Choroid plexus epithelial cell (primary cell): ENCODE measurements around the gene C8A.

Source experiments
- DNase-seq: peaks from one replicate; pipeline ENCODE4 v3.0.0-alpha.2; 2010; ENCODE audit warnings: low read depth
- H3K4me3 ChIP-seq: 2 replicates; pipeline ENCODE4 v1.5.1; 2011; ENCODE audit warnings: low read depth, mild to moderate bottlenecking, control low read depth, low read length, moderate library complexity
- TF ChIP-seq, protein P1 (sequence below): conservative IDR thresholded peaks from 2 replicates; pipeline ENCODE4 v1.5.1; 2011; ENCODE audit warnings: low read depth, mild to moderate bottlenecking, control low read depth, inconsistent platforms, low read length, moderate library complexity

The C8A gene

DNA sequence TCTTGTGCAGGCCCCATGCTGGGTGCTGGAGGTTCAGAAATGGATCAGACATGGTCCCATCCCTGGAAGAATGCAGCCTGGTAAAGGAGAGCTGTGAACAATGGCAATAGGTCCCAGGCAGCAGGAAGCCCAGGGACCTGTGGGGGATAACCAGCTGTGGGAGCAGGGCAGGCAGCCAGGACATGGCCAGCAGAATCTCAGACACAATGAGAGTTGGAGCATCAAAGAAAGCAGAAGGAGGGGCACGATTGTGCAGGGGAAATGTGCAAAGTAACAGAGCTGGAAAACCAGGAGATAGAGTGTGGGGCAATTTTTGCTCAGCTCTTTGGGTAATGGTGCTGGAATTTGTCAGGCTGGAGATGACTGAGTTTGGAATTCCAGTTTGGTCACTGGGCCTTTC is 66.9 kb downstream of the C8A start:
- no peak for DNase-seq
- TF ChIP-seq, protein P1, sequence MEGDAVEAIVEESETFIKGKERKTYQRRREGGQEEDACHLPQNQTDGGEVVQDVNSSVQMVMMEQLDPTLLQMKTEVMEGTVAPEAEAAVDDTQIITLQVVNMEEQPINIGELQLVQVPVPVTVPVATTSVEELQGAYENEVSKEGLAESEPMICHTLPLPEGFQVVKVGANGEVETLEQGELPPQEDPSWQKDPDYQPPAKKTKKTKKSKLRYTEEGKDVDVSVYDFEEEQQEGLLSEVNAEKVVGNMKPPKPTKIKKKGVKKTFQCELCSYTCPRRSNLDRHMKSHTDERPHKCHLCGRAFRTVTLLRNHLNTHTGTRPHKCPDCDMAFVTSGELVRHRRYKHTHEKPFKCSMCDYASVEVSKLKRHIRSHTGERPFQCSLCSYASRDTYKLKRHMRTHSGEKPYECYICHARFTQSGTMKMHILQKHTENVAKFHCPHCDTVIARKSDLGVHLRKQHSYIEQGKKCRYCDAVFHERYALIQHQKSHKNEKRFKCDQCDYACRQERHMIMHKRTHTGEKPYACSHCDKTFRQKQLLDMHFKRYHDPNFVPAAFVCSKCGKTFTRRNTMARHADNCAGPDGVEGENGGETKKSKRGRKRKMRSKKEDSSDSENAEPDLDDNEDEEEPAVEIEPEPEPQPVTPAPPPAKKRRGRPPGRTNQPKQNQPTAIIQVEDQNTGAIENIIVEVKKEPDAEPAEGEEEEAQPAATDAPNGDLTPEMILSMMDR = no peak

DNA sequence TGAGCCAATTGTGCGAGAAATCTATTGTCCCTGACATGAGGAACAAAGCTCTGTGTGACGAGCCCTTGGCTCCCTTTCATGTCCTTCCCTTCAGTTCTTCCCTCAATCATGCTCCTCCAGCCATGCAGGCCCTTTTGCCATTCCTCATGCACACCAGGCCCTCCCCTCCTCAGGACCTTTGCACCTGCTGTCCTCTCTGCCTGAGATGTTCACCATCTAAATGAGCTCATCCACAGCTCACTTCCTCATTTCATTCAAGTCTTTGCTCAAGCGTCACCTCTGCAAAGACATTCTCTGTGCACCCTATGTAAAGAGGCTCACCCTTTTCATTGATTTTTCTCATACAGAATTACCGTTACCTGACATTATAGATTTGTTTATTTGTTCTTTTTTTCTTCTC is 67.5 kb downstream of the C8A start:
- DNase-seq = no peak
- TF ChIP-seq, protein P1 = no peak
- no peak overlapping the region for H3K4me3 ChIP-seq

More for the DNA sequence above, 66.9 kb downstream of the C8A start:
- no peak overlapping the region for H3K4me3 ChIP-seq

DNA sequence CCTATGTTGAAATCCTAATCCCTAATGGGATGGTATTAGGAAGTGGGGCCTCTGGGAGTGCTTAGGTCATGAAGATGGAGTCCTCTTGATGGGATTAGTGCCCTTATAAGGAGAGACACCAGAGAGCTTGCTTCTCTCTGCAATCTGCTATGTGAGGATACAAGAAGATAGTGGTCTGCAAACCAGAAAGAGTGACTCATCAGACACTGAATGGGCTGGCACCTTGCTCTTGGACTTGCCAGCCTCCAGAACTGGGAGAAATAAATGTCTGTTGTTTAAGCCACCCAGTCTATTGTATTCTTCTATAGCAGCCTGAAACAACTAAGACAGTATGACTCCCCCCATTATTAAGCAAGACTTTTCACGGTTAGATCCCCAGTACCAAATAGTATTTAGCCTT is 67.9 kb downstream of the C8A start:
- TF ChIP-seq, protein P1 = no peak
- no peak for DNase-seq
- no peak overlapping the region for H3K4me3 ChIP-seq

DNA sequence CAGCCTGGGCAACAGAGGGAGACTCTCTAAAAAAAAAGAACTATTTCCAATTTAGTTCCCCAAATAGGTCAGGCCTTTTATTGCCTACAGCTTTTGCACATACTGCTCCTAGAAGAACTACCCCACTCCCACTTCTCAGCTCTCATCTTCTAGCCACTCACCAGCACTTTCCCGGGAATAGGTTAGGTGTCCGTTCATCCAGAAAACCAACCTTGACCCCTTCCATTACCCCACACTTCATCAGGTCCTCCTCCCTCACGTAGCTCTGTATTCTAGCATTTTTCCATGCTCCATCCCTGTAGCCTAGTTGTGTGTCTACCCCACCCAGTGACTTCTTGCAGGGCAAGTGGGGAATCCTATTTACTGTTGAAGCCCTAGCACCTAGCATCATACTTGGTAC is 68.6 kb downstream of the C8A start:
- TF ChIP-seq, protein P1 = no peak
- DNase-seq = no peak
- no peak overlapping the region for H3K4me3 ChIP-seq

DNA sequence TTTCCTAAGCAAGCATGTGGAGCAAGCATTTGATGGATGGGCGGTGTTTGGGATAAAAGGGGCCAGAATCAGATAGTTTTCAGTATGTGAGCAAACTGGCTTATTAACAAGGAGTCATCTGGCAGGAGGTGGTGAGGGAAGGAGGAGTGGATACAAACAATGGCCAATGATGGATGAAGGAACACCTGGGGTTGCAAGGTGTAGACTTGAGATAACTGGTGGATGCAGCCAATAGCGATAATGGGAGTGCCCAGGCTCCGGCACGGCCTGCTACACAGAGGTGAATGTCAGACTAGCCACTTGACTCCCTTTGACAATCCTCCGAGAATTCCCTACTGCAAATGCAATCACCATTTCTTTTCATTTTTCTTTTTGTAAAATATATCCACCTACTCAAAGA is 69.5 kb downstream of the C8A start:
- TF ChIP-seq, protein P1 = no peak
- H3K4me3 ChIP-seq = no peak overlapping the region
- no peak for DNase-seq

DNA sequence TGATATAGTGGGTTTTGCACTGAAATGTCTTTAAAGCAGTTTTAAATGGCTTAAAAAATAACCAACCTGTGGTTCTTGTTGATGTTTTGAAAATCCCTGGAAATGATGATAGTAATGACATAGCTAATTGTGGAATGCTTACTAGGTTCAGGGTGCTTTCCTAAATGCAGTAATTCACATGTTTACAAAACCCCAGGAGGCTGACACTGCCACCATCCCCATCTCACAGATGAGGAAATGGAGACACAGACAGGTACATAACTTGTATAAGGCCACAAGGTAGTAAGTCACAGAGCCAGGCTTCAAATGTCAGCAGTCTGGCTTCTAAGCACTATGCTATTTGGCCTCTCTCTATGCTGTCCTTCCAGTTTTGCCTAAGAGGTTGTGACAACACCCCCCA is 70.6 kb downstream of the C8A start:
- H3K4me3 ChIP-seq = no peak overlapping the region
- no peak for DNase-seq
- TF ChIP-seq, protein P1 = no peak

DNA sequence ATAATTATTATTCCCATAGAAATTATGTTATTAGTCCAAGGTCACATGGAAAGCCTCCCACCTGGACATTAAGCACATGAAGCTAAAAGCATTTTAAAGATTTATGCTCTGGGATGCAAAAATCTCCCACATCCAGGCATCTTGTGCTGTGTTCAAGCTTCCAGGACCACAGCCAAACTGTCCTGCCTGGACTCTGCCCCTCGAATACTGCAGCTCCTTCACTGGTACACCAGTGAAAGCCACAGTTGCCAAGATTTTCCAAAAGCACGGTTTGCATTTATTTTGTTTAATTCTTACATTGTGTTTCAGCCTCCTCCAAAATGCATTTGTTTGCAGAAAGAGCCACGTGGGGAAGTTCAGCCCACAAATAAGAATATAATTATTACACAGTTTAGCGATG is 72.6 kb downstream of the C8A start:
- no peak for DNase-seq
- H3K4me3 ChIP-seq = no peak overlapping the region
- TF ChIP-seq, protein P1 = no peak
